Muscle of leg (tissue), 11 donors: ENCODE results near the gene UVRAG. TPM values are rescaled to one million over a fixed set of nuclear protein-coding genes. Genes with fewer than 3 reads are reported as not detected.
A peak's percentile ranks its signal among the peaks of the same experiment; 100 is the strongest.
"Not testable (repeated sequence)": the region's sequence is repeated elsewhere in the genome, so short reads cannot be mapped to it uniquely, and the experiment has no call there.

ENCODE experiments used
- DNase-seq: peaks from one replicate; pipeline ENCODE4 v3.0.0; 2013
- H3K27ac ChIP-seq: one replicate; pipeline ENCODE4 v1.5.1; 2013; ENCODE audit warnings: mild to moderate bottlenecking, low read length, control low read depth
- H3K27me3 ChIP-seq: one replicate; pipeline ENCODE4 v1.6.1; 2013; ENCODE audit warnings: low read length; ENCODE audit not compliant: control insufficient read depth, insufficient read depth
- H3K36me3 ChIP-seq: one replicate; pipeline ENCODE4 v1.6.1; 2013; ENCODE audit warnings: low read length; ENCODE audit not compliant: control insufficient read depth, insufficient read depth
- H3K4me1 ChIP-seq: one replicate; pipeline ENCODE4 v1.6.1; 2013; ENCODE audit warnings: low read length; ENCODE audit not compliant: control insufficient read depth, insufficient read depth
- H3K4me3 ChIP-seq: one replicate; pipeline ENCODE4 v1.5.1; 2013; ENCODE audit warnings: low read length, control low read depth
- H3K9me3 ChIP-seq: replicated peaks from 2 replicates; pipeline ENCODE4 v1.6.1; 2013; ENCODE audit warnings: low read depth, low read length; ENCODE audit not compliant: control insufficient read depth
- WGBS: methylation state at CpG from one replicate; pipeline ENCODE4 v1.1.5; 2013; ENCODE audit warnings: missing lambda C conversion rate; ENCODE audit not compliant: insufficient coverage; 5-methylcytosine and 5-hydroxymethylcytosine counted together
- polyA plus RNA-seq, 8 donors: library from polyadenylated mRNA; unstranded; fragments of 120-200 nt; gene quantifications; one replicate each; pipeline versions ENCODE4 v1.2.1 to v1.2.3, GENCODE V29; 2013; ENCODE audit warnings: inconsistent platforms in 1 of 8, low replicate concordance in 1 of 8; ENCODE audit not compliant: insufficient read length in 8 of 8, insufficient read depth in 1 of 8
- total RNA-seq: library from RNA; stranded (reverse); fragments of 120-200 nt; gene quantifications from one replicate; pipeline ENCODE4 v1.2.4, GENCODE V29; 2013

UVRAG gene
- total and polyA plus RNA-seq, 9 donors = 8.1 to 10.2 (median 9.1) TPM

DNA sequence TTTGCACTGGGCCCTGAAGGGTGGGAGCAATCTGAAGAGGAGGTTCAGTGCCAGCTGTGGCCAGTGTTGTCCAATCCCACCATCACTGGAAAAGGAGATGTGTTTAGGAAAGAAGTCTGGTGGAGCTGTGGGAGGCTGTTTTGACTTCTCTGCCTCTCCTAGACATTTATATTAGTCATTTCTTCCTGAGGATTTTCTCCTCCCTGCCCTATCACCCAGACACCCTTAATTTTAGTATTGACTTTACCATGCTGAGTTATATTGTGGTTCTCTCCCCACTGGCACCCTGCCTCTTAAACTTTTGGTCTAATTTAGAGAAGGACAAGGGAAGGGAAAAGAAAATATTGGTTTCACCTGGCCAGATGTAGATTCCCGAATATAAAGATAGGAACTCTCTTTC is 232.2 kb downstream of the UVRAG start:
- no peaks in the 10 kb centered on the region for H3K4me1 ChIP-seq
- H3K9me3 ChIP-seq = peaks cover 6% of the 10 kb centered on the region
- DNase-seq = no peak
- H3K27me3 ChIP-seq = no peaks in the 10 kb centered on the region
- WGBS = no CpG with 5 or more reads among the region's 1 CpG
- no peak overlapping the region for H3K4me3 ChIP-seq
- no peaks in the 10 kb centered on the region for H3K36me3 ChIP-seq
- no peak overlapping the region for H3K27ac ChIP-seq

DNA sequence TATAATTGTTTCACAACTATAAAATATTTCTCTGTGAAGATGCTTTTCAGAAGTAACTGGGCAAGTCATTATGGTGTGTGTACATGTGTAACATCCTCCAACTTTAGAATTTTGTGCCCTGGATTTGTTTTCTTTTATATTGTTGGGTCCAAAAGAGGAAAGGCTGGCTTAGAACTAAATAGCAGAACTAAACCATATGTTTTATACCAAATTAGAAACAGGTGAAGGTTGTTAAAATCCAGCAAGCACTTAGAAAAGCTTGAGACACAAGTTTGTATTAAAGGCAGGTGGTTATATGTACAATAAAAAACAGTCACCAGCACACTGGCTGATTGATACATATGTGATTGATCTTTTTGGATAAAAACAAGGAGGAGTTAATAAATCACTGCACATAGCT is 232.8 kb downstream of the UVRAG start:
- no peaks in the 10 kb centered on the region for H3K4me1 ChIP-seq
- no peaks in the 10 kb centered on the region for H3K36me3 ChIP-seq
- H3K9me3 ChIP-seq = peaks cover 6% of the 10 kb centered on the region
- DNase-seq = peak; percentile 81
- no peaks in the 10 kb centered on the region for H3K27me3 ChIP-seq
- H3K4me3 ChIP-seq = no peak overlapping the region
- no peak overlapping the region for H3K27ac ChIP-seq

DNA sequence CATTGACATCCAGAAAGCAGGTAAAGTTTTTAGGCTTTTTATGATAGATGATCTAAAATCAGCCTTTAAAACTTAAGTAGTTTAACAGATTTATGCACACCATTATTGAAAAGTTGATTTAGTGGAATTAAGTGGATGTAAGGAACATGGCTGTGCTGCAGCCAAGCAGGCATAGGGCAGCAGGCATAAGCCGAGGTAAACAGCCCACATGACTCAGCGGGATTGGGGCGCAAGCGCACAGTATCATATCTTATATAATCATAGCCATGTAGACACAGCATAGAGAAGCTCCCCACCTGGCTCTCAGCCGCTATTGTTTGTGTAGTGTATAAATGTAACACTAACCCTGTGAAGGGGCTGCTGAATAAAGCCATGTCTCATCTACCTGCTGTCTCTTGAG is 233.8 kb downstream of the UVRAG start:
- Histone ChIP-seq H3K9me3 (peaks cover 6% of the 10 kb centered on the region), H3K4me3 (no peak overlapping the region), H3K27me3 (no peaks in the 10 kb centered on the region), H3K4me1 (no peaks in the 10 kb centered on the region), H3K27ac (no peak overlapping the region), H3K36me3 (no peaks in the 10 kb centered on the region)
- no CpG with 5 or more reads among the region's 5 CpGs for WGBS
- DNase-seq = peak; percentile 30

DNA sequence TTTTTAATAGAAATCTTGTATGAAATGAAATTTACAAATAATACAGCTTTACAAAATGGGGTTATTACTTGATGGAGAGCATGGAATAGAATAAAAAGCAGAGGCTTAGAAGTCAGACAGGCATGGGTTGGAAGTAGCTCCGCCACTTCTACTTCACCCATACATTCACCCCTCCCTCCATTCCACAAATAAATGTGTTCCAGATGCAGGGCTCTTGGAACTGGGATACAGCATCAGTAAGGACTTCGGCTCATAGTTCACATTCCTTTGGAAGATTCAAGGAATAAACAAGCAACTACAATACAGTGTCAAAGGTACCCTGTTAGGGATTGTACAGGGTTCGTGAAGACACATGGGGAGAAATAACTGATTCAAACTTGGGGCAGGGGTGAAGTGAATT is 234.5 kb downstream of the UVRAG start:
- no peaks in the 10 kb centered on the region for H3K36me3 ChIP-seq
- no peak overlapping the region for H3K27ac ChIP-seq
- H3K27me3 ChIP-seq = no peaks in the 10 kb centered on the region
- no peaks in the 10 kb centered on the region for H3K4me1 ChIP-seq
- 33% methylated on average over 1 of the region's 3 CpGs for WGBS
- DNase-seq = peak; percentile 61
- no peak overlapping the region for H3K4me3 ChIP-seq
- peaks cover 6% of the 10 kb centered on the region for H3K9me3 ChIP-seq

DNA sequence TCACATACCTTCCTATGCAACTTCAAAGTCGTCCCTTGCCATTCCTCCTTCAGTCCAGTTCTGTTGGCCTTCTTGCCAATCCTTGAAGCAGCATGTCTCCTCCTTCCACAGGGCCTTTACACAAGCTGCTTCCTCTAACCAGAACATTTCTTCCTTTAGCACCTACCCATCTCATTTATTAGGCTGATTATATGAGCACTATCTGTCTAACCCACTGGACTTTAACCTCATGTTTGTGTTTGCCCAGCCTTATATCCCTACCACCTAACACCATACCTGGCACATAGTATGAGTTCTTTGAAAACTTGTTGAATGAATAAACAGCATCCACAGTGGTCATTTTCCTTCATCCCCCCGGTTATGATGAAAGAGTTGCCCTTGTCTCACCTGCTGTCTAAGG is 236.9 kb downstream of the UVRAG start:
- Histone ChIP-seq H3K27ac (no peak overlapping the region), H3K9me3 (peaks cover 6% of the 10 kb centered on the region), H3K36me3 (no peaks in the 10 kb centered on the region), H3K4me3 (no peak overlapping the region), H3K27me3 (no peaks in the 10 kb centered on the region), H3K4me1 (no peaks in the 10 kb centered on the region)
- WGBS = 83% methylated on average over 1 of the region's 2 CpGs
- DNase-seq = no peak

DNA sequence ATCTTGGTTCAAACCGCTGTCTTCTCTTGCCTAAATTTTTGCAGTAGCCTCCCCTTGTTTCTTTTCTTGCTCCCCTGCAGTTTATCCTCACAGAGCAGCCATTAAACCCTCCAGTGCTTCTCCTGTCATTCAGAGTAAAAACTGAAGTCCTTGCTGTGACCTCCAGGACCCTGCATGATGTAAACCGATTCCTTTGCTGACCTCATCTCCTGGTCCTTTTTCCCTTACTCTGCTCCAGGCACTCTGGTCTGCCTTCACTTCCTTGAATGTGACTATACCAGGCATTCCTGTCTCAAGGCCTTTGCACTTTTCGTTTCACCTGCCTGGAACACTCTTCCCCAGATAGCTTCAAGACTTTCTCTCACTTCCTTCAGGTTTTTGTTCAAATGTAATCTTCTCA is 239.3 kb downstream of the UVRAG start:
- Histone ChIP-seq H3K4me1 (no peaks in the 10 kb centered on the region), H3K9me3 (no peaks in the 10 kb centered on the region), H3K36me3 (no peaks in the 10 kb centered on the region), H3K4me3 (no peak overlapping the region), H3K27me3 (no peaks in the 10 kb centered on the region), H3K27ac (no peak overlapping the region)
- 84% methylated on average over 3 of the region's 3 CpGs for WGBS
- no peak for DNase-seq

DNA sequence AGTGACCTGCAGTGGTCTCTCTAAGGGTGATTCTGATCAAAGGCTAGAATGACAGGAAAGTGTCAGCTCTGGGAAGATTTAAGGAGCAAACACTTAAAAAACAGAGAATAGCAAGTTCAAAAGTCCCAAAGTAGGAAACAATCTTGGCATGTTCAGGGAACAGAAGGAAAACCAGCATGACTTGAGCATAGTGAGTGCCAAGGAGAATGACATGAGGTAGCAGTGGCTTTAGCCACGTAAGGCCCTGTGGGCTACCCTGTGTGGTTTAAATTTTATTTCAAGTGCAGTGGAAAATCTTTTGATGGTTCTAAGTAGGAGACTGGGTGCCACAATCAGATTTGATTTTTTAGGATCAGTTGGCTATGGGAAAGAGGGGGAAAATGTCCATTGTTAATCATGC is 241.9 kb downstream of the UVRAG start:
- Histone ChIP-seq H3K36me3 (no peaks in the 10 kb centered on the region), H3K27me3 (no peaks in the 10 kb centered on the region), H3K4me3 (no peak overlapping the region), H3K4me1 (no peaks in the 10 kb centered on the region), H3K27ac (no peak overlapping the region), H3K9me3 (no peaks in the 10 kb centered on the region)
- WGBS = 50% methylated on average over 1 of the region's 1 CpG
- no peak for DNase-seq

DNA sequence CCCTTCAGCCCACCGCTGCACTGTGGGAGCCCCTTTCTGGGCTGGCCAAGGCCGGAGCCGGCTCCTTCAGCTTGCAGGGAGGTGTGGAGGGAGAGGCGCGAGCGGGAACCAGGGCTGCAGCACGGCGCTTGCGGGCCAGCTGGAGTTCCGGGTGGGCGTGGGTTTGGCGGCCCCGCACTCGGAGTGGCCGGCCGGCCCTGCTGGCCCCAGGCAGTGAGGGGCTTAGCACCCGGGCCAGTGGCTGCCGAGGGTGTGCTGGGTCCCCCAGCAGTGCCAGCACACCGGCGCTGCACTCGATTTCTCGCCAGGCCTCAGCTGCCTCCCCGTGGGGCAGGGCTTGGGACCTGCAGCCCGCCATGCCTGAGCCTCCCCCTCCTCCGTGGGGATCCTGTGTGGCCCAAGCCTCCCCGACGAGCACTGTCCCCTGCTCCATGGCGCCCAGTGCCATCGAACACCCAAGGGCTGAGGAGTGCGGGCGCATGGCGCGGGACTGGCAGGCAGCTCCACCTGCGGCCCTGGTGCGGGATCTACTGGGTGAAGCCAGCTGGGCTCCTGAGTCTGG is 245.5 kb downstream of the UVRAG start:
- H3K4me1 ChIP-seq, H3K36me3 ChIP-seq, H3K27me3 ChIP-seq, DNase-seq, H3K9me3 ChIP-seq, H3K27ac ChIP-seq, H3K4me3 ChIP-seq: not testable (repeated sequence)
- WGBS = 97% methylated on average over 23 of the region's 35 CpGs

DNA sequence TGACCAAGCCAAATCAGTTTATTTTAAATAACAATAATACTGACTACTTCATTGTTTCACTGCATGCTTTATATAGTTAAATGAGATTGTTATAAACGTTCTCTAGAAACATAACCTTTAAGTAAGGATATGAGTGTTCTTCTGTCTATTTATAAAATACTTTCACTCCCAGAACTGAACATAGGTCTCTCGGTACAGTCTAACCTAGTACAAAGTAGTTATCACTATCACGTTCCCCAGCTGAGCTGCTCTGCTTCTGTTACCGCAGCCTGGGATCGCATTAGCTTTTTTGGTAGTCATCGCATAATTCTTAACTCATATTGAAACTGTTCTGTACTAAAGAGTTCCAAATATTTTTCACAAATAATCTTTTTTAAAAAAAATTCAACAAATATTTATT is 247.7 kb downstream of the UVRAG start:
- 88% methylated on average over 2 of the region's 6 CpGs for WGBS
- Histone ChIP-seq H3K4me1 (no peaks in the 10 kb centered on the region), H3K9me3 (no peaks in the 10 kb centered on the region), H3K4me3 (no peak overlapping the region), H3K27me3 (no peaks in the 10 kb centered on the region), H3K36me3 (no peaks in the 10 kb centered on the region), H3K27ac (no peak overlapping the region)
- DNase-seq = no peak

DNA sequence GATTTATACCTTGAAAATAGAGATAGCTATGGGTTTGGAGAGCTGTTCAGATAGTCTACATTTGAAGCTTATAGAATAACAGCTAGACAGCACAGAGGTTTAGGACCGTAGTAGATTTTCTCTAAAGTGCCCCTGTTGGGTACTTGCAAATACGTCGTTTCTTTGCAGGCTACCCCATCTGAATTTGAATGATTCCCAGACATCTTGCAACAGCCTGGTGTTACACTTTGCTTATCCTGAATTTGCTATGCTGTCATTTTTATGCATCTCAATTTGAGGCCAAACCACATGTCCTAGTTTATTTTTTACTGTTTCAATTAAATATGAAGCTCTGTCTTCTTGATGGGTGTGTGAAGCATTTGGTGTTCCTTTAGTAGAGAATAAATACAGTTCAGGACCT is 249.2 kb downstream of the UVRAG start:
- Histone ChIP-seq H3K27ac (no peak overlapping the region), H3K4me1 (no peaks in the 10 kb centered on the region), H3K36me3 (peaks cover 2% of the 10 kb centered on the region), H3K4me3 (no peak overlapping the region), H3K9me3 (no peaks in the 10 kb centered on the region), H3K27me3 (no peaks in the 10 kb centered on the region)
- no peak for DNase-seq
- 61% methylated on average over 3 of the region's 3 CpGs for WGBS

DNA sequence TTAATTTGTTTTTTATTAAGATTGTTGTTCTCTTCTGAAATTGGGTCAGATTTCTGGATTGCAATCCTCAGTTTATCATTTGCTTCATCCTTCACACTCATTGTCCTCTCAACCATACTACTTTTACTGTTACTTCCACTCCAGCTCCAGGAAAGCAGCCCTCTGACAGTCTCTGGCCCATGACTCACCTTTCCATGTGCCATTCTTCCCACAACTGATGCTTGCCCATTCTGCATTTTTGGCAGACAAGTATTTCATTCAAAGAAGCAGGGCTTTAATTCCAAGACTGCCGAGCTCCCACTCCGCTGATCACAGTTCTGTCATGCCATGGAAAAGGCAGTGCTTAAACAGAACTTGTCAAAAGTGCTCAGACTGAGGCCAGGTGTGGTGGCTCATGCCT is 252.1 kb downstream of the UVRAG start:
- Histone ChIP-seq H3K27ac (no peak overlapping the region), H3K36me3 (peaks cover 2% of the 10 kb centered on the region), H3K9me3 (no peaks in the 10 kb centered on the region), H3K27me3 (no peaks in the 10 kb centered on the region), H3K4me1 (no peaks in the 10 kb centered on the region), H3K4me3 (no peak overlapping the region)
- DNase-seq = no peak
- WGBS = 89% methylated on average over 2 of the region's 2 CpGs
